CMK (cell line): ENCODE data around the gene POU2F3.

Source experiments
- DNase-seq: peaks from one replicate; pipeline ENCODE4 v3.0.0-alpha.2; 2010; ENCODE audit warnings: low read depth

POU2F3 gene

GRCh38 chr11:120342226-120342625 is 102.3 kb downstream of the POU2F3 start:
- DNase-seq: no peak

GRCh38 chr11:120342678-120343077 is 102.7 kb downstream of the POU2F3 start:
- DNase-seq: no peak

GRCh38 chr11:120343429-120343828 is 103.5 kb downstream of the POU2F3 start:
- no peak for DNase-seq

- peak; percentile 90 for DNase-seq
Observed at GRCh38 chr11:120344302-120345004, 104.5 kb downstream of the POU2F3 start.

DNA sequence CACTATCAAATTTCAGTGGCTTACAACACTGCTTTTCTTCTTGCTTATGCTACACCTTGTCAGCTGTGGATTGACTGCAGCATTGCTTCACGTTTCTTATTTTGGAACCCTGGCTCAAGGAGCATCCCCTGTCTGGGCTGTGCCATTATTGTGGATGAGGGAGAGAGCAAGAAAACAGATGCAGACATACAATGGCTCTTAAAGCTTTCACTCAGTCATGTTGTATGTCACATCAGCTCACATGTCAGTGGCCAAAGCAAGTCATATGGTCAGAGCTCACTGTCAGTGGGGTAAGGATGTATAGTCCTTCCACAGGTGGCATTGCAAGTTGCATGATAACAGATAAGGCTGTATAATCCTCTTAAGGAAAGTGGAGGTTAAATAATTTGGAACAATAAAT is 106.3 kb downstream of the POU2F3 start:
- DNase-seq: no peak

GRCh38 chr11:120350637-120351036 is 110.7 kb downstream of the POU2F3 start:
- DNase-seq: no peak

DNA sequence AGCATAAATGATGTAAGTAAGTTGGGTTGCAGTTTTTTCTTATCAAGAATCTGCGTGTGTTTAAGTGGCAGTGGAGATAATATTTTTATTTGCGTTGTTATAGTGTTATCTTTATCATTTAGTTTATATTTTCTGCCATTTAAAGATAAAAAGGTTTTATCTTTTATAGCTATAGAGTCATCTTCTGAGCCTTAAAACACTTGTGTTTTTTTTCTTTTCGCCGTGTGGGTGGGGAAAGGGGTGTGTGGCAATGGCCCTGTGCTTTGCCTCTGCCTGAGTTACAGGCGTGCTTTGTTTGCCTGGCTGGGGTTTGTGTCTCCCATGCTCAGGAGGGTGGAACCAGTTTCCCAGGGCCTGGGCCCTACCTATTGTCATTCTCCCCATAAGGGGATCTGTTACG is 112.5 kb downstream of the POU2F3 start:
- DNase-seq: no peak

DNA sequence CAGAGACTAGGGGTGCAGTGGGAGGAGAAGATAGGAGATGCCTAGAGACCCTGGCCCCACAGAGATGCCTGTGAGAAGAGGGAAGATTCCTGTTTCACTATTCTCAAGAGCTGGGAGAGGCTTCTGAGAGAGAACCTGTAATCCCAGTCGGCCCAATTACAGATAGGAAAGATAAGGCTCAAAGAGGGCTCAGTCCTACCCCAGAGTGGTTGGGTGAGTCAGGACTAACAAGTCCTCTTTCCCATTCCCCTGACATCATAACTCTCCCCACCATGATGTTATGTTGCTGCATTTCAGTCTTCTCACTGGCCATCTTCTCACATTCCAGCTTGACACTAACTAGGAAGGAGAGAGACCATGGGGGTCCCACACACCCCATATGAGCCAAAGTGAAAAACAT is 114.1 kb downstream of the POU2F3 start:
- DNase-seq: no peak

- no peak for DNase-seq
Observed at GRCh38 chr11:120354779-120355178, 114.8 kb downstream of the POU2F3 start.

DNA sequence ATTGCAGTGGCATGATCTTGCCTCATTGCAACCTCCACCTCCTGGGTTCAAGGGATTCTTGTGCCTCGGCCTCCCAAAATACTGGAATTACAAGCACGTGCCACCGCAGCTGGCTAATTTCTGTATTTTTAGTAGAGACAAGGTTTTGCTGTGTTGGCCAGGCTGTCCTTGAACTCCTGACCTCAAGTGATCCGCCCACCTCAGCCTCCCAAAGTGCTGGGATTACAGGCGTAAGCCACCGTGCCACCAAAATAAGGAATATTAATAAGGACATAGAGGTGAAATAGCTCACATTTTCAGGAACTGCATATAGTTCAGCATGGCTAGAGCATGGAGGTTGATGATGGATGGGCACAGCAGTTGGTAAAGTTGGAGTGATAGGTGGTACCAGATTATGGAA is 117.7 kb downstream of the POU2F3 start:
- DNase-seq: no peak

DNA sequence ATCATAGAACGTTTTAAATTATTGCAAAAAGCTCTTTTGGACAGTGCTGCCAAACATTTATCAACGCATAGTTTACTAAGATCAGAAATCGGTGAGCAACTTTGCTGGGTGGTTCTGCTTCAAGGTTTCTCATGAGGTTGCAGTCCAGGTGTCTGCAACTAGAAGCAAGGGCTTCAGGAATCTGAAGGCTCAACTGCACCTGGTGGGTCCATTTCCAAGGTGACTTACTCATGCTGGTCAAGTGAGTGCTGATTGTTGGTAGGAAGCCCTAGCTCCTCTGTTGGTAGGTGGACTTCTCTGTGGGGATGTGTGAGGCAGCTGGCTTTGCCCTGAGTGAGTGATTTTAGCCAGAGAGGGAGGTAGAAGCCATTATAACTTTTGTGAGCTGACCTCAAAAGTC is 118.8 kb downstream of the POU2F3 start:
- no peak for DNase-seq

DNA sequence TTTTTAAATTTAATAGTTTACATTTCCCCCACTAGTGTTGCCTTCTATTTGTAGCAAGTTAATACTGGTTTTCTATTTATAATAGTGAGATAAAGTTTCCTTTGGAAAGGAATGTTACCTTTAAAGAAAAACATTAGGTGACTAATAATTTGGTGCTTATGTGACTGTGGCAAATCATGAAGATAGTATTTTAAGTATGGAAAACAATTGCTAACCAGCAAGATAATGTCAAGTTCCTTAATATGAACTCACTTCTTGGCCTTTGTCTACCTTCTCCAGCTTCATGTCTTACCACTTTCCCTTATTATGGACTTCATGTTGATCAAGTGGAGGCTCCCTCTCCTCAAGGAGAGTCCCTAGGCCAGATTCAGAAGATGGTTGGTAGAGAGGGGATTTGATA is 123.5 kb downstream of the POU2F3 start:
- DNase-seq: no peak

DNA sequence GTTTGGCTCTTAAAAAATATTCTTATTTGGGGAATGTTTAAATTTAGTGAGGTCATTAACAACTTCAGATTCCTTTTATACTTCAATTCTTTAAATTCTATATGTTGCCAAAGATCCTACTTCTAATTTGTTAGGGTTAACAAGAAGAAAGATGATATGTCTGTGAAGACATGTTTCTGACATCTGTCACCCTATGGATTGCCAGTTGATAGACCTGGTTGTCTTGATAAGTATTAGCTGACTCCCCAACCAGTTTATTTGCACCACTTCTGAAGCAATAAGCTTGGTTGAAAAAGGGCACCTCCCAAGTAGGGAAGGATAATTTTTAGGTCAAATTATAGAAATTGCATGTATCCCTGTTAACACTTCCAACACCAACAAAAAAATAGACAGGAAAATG is 125.6 kb downstream of the POU2F3 start:
- DNase-seq: no peak
